ENCODE data around the gene MMAA. TPM values are rescaled to one million over a fixed set of nuclear protein-coding genes. Genes with fewer than 3 reads are reported as not detected.
A peak's percentile ranks its signal among the peaks of the same experiment; 100 is the strongest.
"Not testable (repeated sequence)": the region's sequence is repeated elsewhere in the genome, so short reads cannot be mapped to it uniquely, and the experiment has no call there.

Gene MMAA
- total RNA-seq, 2 donors from 2014 or later: 14.0 to 22.7 TPM

DNA sequence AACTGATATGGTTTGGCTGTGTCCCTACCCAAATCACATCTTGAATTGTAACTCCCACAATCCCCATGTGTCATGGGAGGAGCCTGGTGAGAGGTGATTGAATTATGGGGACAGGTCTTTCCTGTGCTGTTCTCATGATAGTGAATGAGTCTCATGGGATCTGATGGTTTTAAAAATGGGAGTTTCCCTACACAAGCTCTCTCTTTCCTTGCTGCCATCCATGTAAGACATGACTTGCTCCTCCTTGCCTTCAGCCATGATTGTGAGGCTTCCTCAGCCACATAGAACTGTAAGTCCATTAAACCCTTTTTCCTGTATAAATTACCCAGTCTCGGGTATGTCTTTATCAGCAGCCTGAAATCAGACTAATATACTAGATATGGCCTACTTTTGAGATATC lies 2.9 kb downstream of the MMAA start:
- ATAC-seq; H3K9me3 Mint-ChIP-seq; DNase-seq (ENCODE audit: low spot score in 2 of 2): not testable (repeated sequence)
- H3K27ac Mint-ChIP-seq: peak overlapping the region in 1 of 2 donors; percentile 19
- peaks cover 16 to 28% of the 10 kb centered on the region in 2 donors for H3K36me3 Mint-ChIP-seq

DNA sequence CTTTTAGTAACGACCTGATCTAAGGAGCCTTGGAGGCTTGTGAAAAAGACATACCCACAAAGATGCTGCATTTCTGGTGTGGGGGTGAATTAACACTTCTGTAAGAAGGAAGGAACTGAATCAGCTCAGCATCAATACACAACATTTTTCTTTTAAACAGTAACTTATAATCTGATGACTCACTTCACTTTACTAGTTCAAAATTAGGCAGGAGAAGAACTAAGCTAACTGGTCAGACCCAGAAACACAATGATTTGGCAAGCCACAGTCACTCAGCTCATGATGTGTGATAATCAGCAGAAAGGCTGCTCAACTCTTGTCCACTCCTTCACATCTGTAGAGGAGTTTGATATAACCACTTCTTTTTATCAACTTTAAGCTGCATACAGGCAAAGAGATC lies 4.6 kb downstream of the MMAA start:
- H3K9me3 Mint-ChIP-seq: peaks cover 4 to 5% of the 10 kb centered on the region in 2 donors
- DNase-seq (ENCODE audit: low spot score in 2 of 2): no peak
- no peak overlapping the region for H3K27ac Mint-ChIP-seq
- peaks cover 11 to 28% of the 10 kb centered on the region in 2 donors for H3K36me3 Mint-ChIP-seq
- ATAC-seq: peak in 1 of 2 donors; percentile 44

DNA sequence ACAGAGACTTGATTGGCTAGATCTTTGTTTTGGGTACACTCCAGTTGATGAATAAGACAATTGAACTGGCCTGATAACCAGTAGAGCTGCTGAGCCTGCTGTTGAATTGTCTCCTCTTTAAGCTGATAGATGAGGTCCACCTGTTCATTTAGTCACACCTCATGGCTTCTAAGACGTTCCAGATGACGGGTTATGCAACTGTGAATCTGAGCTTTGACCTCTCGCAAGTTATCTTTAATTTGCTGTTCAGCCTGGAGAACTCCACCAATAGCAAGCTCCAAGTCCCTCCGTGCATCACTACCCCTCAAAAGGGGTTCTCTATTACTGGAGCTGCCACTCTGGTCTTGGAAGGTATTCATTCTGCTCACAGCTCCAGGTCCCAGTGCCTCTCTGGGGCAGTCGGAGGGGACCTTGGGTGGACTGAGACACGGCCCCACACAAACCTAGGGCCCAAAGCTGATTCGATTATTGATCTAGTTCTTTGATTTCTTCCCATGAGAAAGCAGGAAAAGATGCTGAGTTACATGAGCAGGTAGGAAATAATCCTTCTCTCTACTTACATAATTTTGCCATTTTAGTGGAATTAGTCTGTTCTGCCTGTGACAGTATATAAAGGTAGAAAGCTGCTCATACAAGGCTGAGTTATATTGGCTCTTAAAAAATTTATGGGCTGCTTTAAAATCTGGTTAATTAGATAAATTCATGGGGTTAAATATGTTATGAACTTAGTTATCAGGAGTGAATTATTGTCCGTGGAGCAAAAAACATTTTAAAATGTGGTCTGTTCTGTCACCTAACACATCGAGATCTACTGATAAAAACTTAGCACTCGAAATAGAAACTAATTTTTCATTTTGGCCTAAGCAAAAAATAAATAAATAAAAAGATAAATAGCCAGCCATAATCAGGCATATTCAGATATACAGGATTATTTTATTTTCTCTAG lies 6.8 kb downstream of the MMAA start:
- DNase-seq (ENCODE audit: low spot score in 2 of 2) (no peak), ATAC-seq (no peak)
- H3K9me3 Mint-ChIP-seq: peaks cover 4 to 5% of the 10 kb centered on the region in 2 donors
- no peak overlapping the region for H3K27ac Mint-ChIP-seq
- H3K36me3 Mint-ChIP-seq: peaks cover 6 to 39% of the 10 kb centered on the region in 2 donors

DNA sequence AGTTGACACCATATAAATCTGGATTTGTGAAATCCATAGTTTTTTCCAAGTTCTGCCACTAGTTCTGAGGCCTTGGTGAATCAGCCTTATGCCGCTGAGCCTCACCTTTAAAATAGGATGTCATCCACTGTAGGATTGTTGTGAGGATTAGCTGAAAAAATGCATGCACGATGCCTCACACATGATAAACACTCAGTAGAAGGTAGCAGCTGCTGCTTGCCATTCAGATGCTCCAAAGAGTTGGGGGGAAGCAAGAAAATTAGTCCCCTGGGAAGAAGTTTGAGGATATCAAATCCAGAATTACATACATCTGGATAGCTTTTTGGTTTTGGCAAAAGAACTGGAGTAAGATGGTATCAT lies 7.4 kb downstream of the MMAA start:
- Mint-ChIP-seq H3K27ac (no peak overlapping the region), H3K36me3 (peaks cover 6 to 32% of the 10 kb centered on the region in 2 donors), H3K9me3 (peaks cover 4 to 5% of the 10 kb centered on the region in 2 donors)
- DNase-seq (ENCODE audit: low spot score in 2 of 2): no peak
- no peak for ATAC-seq

DNA sequence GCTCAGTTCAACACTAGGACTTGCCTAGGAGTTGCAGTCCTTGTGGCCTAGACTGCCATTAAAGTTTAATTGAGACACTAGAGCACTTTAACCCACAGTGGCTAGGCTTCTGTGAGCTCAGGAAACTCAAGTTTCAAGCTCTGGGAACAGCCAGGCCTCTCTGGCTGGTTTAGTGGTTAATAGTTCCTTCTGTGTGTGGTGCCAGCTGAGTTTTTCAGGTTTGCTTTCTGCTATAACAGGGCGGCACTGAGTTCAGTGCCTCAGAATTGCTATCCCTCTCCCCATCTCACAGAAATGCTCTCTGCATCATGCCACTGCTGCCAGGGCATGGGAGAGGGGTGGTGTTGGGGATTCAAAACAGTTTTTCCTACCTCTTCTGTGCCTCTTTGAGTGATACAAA lies 15.9 kb downstream of the MMAA start:
- ATAC-seq: no peak
- no peak for DNase-seq (ENCODE audit: low spot score in 2 of 2)
- H3K27ac Mint-ChIP-seq: peak overlapping the region in 1 of 2 donors; percentile 59
- H3K36me3 Mint-ChIP-seq: peaks cover 15 to 17% of the 10 kb centered on the region in 2 donors
- H3K9me3 Mint-ChIP-seq: no peaks in the 10 kb centered on the region

DNA sequence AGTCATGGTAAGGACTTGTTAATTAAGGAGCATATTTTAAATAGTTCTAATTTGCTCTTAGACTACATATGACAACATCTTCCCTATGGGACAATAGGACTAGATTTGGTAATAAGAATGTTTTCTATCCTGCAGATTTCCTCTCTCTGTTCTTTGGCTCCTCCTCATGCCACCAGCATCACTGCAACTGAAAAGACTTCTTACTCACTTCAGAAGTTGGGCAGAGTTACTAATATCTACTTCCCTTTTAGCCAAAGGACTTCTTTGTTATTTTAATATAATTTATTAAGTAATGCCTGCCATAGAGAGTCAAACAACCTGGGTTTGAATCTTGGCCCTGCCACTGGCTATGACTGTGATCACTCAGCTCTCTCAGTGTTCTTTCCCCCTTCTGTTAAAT lies 16.4 kb downstream of the MMAA start:
- Mint-ChIP-seq H3K36me3 (peaks cover 10 to 17% of the 10 kb centered on the region in 2 donors), H3K9me3 (no peaks in the 10 kb centered on the region)
- no peak for ATAC-seq

DNA sequence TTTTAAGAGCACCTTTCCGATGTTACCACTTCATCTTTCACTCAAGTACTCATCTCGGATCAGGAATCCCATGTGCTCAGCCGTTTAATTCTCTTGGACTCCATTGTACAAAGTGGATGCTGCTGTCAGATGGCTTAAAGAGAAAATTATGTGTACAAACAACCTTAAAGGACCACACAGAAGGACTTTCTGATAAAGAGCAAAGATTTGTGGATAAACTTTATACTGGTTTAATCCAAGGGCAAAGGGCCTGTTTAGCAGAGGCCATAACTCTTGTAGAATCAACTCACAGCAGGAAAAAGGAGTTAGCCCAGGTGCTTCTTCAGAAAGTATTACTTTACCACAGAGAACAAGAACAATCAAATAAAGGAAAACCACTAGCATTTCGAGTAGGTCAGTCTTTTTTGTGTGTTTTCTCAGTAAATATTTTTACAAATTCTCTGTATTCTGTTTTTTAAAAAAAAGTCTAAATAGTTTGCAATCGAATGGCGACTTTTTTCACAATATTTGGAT lies 20.1 kb downstream of the MMAA start:
- DNase-seq (ENCODE audit: low spot score in 2 of 2) (no peak), ATAC-seq (no peak)
- Mint-ChIP-seq H3K36me3 (peaks cover 7 to 11% of the 10 kb centered on the region in 2 donors), H3K27ac (no peak overlapping the region), H3K9me3 (no peaks in the 10 kb centered on the region)

More for the DNA sequence above, 16.4 kb downstream of the MMAA start:
- no peak for DNase-seq (ENCODE audit: low spot score in 2 of 2)
- no peak overlapping the region for H3K27ac Mint-ChIP-seq

DNA sequence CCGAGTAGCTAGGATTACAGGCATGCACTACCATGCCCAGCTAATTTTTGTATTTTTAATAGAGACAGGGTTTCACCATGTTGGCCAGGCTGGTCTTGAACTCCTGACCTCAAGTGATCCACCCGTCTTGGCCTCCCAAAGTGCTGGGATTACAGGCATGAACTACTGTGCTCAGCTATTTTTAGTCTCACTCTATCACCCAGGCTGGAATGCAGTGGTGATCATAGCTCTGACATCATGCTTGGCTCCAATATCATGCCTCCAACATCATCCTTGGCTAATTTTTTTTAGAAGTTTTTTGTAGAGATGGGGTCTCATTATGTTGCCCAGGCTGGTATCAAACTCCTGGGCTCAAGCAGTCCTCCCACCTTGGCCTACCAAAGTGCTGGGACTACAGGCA lies 21.1 kb downstream of the MMAA start:
- peaks cover 7 to 12% of the 10 kb centered on the region in 2 donors for H3K36me3 Mint-ChIP-seq
- ATAC-seq; H3K9me3 Mint-ChIP-seq; DNase-seq (ENCODE audit: low spot score in 2 of 2); H3K27ac Mint-ChIP-seq: not testable (repeated sequence)

DNA sequence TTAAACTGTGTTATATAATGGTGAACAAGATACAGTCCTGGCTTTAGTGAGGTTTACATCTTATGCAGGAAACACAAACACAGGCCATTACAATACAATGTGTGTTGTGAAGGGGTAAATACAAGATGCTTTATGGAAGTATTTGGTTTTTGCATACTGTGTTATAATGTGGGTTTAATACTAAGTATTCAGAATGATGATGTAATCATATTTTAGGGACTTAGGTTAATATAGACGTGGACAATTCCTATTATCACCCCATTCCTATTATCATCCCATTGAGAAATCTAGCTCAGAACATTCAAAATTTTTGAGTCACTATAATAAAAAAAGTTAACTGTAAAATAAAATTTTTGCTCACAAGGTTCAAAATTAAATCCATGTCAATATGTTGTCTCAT lies 24.1 kb downstream of the MMAA start:
- Mint-ChIP-seq H3K27ac (no peak overlapping the region), H3K9me3 (no peaks in the 10 kb centered on the region), H3K36me3 (peaks cover 12 to 25% of the 10 kb centered on the region in 2 donors)
- DNase-seq (ENCODE audit: low spot score in 2 of 2) (no peak), ATAC-seq (no peak)

DNA sequence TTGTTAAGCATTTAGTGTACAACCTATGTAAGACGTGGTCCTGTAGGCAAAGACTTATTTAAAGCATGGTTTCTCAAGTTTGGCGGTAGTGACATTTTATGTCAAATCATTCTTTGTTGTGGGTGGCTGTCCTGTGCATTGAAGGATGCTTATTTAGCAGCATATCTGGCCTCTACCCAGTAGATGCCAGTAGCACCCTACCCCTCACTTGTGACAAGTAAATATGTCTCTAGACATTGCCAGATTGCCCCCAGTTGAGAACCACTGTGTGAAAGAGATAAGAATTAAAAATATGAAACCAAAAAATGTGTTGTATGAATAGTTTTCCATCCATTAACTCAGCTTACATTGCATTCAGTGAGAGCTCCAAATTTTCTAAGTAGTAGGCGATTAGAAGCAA lies 25.5 kb downstream of the MMAA start:
- Mint-ChIP-seq H3K36me3 (peaks cover 5 to 25% of the 10 kb centered on the region in 2 donors), H3K27ac (no peak overlapping the region), H3K9me3 (no peaks in the 10 kb centered on the region)
- ATAC-seq (no peak), DNase-seq (ENCODE audit: low spot score in 2 of 2) (no peak)

DNA sequence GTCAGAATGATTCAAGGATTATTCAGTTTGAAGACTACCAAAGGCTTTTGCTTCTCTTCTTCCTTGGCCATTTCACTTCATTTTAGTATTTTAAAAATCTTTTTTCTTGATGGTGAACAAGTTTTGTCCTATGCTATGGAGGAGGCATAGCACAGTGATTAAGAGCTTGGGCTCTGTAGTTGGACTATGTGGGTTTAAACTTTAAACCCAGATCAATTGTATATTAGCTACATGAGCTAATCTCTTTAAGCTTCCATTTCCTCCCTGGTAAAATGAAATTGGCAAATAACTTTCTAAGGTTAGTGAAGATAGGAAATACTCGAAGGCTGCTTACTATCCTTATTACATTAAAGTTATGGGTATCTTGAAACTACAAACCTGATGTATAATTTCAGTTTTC lies 37.0 kb downstream of the MMAA start:
- peaks cover 52 to 66% of the 10 kb centered on the region in 2 donors for H3K36me3 Mint-ChIP-seq
- H3K27ac Mint-ChIP-seq: no peak overlapping the region
- ATAC-seq: no peak
- no peak for DNase-seq (ENCODE audit: low spot score in 2 of 2)
- H3K9me3 Mint-ChIP-seq: peaks cover 8 to 10% of the 10 kb centered on the region in 2 donors

DNA sequence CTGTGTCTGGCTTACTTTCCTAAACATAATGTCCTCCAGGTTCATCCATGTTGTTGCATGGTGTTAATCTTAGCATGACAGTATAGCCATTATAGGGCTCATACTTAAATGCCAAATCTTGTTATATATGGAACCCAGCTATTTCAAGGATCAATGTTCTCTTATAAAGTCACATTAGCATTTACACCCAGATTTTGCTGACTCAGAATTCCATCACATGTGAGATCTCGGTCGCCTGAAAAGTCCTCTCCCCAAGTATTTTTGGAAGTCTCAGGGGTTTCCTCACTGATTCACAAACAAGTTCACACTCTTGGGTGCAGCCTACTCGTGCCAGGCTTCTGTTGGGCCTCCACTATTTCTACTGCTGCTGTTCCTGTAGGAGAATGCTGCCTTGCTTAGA lies 40.9 kb downstream of the MMAA start:
- peaks cover 52 to 70% of the 10 kb centered on the region in 2 donors for H3K36me3 Mint-ChIP-seq
- H3K27ac Mint-ChIP-seq: no peak overlapping the region
- DNase-seq (ENCODE audit: low spot score in 2 of 2) (no peak), ATAC-seq (no peak)
- H3K9me3 Mint-ChIP-seq: peaks cover 20 to 29% of the 10 kb centered on the region in 2 donors

DNA sequence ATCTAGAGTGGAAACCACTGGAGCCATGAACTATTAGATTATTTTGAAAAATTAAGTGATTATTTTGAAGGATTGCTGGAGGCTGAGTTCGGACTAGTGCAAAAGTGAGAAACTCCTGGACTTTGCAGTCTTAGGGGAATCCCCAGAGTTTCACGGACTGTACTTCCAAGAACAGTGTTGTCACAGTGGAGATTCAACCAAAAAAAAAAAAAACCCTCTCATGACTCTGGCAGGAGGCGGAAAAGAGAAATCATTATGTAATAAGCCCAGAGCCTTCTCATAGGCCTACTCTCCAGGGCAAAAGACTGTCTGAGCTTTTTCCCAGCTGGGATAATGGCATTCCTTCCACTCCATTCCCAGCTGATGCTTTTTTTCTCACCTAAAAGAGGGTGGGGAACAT lies 44.0 kb downstream of the MMAA start:
- H3K36me3 Mint-ChIP-seq: peaks cover 35 to 42% of the 10 kb centered on the region in 2 donors
- DNase-seq (ENCODE audit: low spot score in 2 of 2): no peak
- H3K27ac Mint-ChIP-seq: peak overlapping the region in 1 of 2 donors; percentile 8
- no peak for ATAC-seq
- H3K9me3 Mint-ChIP-seq: peaks cover 22 to 36% of the 10 kb centered on the region in 2 donors

DNA sequence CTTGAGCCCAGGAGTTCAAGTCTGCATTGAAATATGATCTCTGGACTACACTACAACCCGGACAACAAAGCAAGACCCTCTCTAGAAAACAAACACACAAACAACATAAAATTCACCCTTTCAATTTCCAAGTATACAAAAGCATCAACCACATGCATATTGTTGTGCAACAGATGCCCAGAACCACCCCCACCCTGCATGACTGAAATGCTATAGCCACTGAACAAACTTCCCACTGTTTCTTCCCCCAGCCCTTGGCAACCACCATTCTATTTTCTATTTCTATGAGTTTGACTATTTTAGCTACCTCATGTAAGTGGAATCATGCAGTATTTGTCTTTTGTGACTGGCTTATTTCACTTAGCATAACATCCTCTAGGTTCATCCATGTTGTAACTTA lies 46.6 kb downstream of the MMAA start:
- no peak overlapping the region for H3K27ac Mint-ChIP-seq

DNA sequence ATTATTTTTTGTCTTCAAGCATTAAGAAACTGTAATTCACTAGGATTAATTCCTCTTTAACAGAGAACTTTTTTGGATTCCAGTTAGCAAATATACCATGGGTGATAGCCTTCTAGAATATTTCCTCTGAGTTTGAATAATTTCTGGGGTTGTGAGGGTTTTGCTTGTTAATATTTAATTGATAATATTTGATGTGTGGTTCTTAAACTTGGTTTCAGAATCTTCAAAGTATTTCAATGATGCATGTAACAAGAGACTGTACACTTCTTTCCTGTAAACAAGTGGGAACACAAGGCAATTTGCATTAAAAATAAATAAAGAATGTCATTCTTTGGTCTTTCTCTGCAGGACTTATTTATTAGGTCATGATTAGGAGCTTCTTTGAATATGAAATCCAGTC lies 51.2 kb downstream of the MMAA start:
- peaks cover 6 to 10% of the 10 kb centered on the region in 2 donors for H3K9me3 Mint-ChIP-seq
- DNase-seq (ENCODE audit: low spot score in 2 of 2) (no peak), ATAC-seq (no peak)
- H3K27ac Mint-ChIP-seq: no peak overlapping the region
- no peaks in the 10 kb centered on the region for H3K36me3 Mint-ChIP-seq

More for the DNA sequence above, 46.6 kb downstream of the MMAA start:
- Mint-ChIP-seq H3K36me3 (peaks cover 12 to 16% of the 10 kb centered on the region in 2 donors), H3K9me3 (peaks cover 22 to 26% of the 10 kb centered on the region in 2 donors)
- DNase-seq (ENCODE audit: low spot score in 2 of 2) (no peak), ATAC-seq (no peak)

DNA sequence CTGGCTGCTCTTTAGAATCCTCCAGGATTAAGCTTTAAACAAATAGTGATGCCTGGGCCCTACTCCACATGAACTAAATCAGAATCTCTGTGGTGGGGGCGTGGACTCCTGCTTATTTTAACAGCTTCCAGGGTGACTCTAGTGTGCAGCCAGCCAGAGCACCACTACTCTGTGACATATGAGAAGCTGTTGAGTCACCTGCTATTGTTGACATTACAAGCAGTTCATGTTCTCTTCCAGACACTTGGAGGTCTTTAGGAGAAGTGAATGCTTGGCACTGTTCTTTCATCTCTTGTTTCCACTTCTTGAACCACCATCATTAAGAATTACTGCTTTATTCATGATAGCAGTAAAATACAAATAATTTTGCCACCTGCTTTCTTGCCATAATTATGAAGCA lies 60.3 kb downstream of the MMAA start:
- ATAC-seq (no peak), DNase-seq (ENCODE audit: low spot score in 2 of 2) (no peak)
- H3K36me3 Mint-ChIP-seq: peaks cover 0 to 10% of the 10 kb centered on the region in 2 donors
- H3K9me3 Mint-ChIP-seq: peaks cover 3 to 9% of the 10 kb centered on the region in 2 donors
- H3K27ac Mint-ChIP-seq: no peak overlapping the region

DNA sequence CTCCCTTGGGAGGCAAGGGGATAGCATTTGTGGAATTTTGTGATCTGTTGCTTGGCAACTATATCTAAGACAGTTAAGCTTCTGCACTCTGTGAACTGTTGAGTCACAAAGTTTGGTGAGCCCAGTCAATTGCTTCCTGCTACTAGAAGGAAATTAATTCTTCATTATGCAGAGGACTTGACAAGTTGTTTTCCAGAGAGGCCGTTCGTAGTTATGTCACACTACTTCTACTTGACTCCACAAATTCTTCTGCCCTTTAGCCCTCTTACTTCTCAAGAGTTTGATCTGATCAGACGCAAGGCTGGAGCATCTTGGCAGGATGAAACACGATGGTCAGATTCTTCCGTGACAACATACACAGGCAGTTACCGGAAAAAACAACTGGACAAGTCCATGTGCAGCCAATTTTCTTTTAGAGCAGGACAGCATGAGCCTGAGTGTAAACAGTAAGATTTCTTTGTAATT lies 60.8 kb downstream of the MMAA start, which contains the start of gene C4orf51:
Gene C4orf51 (plus strand): TSS at position 156 of the 465 bp plus-strand sequence. CDS start 58 bp downstream, at position 214.
- no peak for ATAC-seq
- Mint-ChIP-seq H3K36me3 (peaks cover 0 to 10% of the 10 kb centered on the region in 2 donors), H3K9me3 (peaks cover 3 to 9% of the 10 kb centered on the region in 2 donors), H3K27ac (no peak within 1 kb of the TSS)
- DNase-seq (ENCODE audit: low spot score in 2 of 2): no peak

All from activated naive CD4-positive, alpha-beta T cell treated with anti-CD3 and anti-CD28 coated beads, Interleukin-2, amount 50 U/mL, for 72 hours (primary cell).